ENCODE measurements around the gene C6orf136. TPM values are rescaled to one million over a fixed set of nuclear protein-coding genes. Genes with fewer than 3 reads are reported as not detected.

Gene C6orf136
- total and polyA plus RNA-seq, 10 of the 15 experiments (the other 5 are each of a cell fraction or from before 2014, with no cell fraction given), result 5.2 to 24.1 (median 14.9) TPM

GRCh38 chr6:30640481-30640880 is 6.5 kb upstream of the C6orf136 start:
- Histone ChIP-seq H3K9ac (ENCODE audit: control insufficient read depth, insufficient read depth, low read length) (no peak overlapping the region), H3K4me3 (no peak overlapping the region), H2AFZ (ENCODE audit: control insufficient read depth, low read depth, low read length) (no peak overlapping the region), H4K20me1 (ENCODE audit: control insufficient read depth, insufficient read depth) (no peaks in the 10 kb centered on the region), H3K4me1 (ENCODE audit: control insufficient read depth, insufficient read depth, low read length) (no peaks in the 10 kb centered on the region), H3K9me3 (replicated peaks; ENCODE audit: control insufficient read depth, insufficient read depth, low read length) (no peaks in the 10 kb centered on the region), H3K36me3 (ENCODE audit: control insufficient read depth in 2 of 2, insufficient read depth in 2 of 2, low read length in 1 of 2) (peaks cover 0 to 7% of the 10 kb centered on the region in 2 experiments; a peak in 2 of 4 replicates), H3K4me2 (ENCODE audit: control insufficient read depth, insufficient read depth) (no peak overlapping the region), H3K27me3 (replicated peaks in 1 of 2; ENCODE audit: control insufficient read depth in 2 of 2, insufficient read depth in 2 of 2, low read length in 1 of 2) (no peaks in the 10 kb centered on the region), H3K27ac (ENCODE audit: control insufficient read depth, insufficient read depth) (no peak overlapping the region), H3K79me2 (ENCODE audit: control insufficient read depth, insufficient read depth, low read length) (no peaks in the 10 kb centered on the region)
- intact Hi-C loops (cut with micrococcal nuclease; ENCODE audit: unreplicated experiment) (no loop called here), in situ Hi-C loops (cut with MboI) (no loop called here)
- BruUV-seq (replicated peaks), result no TSS peak
- ChIA-PET CTCF (interaction anchor here (1.0 to 1.1 kb wide), 2 partner anchors 99 to 157 kb away, joined by 3 to 7 read pairs; no protein-coding TSS in a partner anchor), SMC1A (ENCODE audit: uncharacterized antibody, unreplicated experiment) (no interaction called here), RAD21 (ENCODE audit: unreplicated experiment) (no interaction called here), POLR2A (interaction anchor here (0.5 to 1.0 kb wide), 4 partner anchors 11 to 48 kb away, joined by 3 to 4 read pairs (median 4); partner anchors contain the start of gene MRPS18B)
- FAIRE-seq, result no peak
- WGBS (ENCODE audit: insufficient coverage, insufficient replicate concordance, low lambda C conversion rate, missing lambda C conversion rate), result 88% methylated on average over 10 of the region's 10 CpGs
- no peak for TF ChIP-seq NFIC (IDR thresholded peaks at IDR 0.05; ENCODE audit: low read depth, low read length)
- peak in 1 of 3 experiments; percentile 5; a peak in 1 of 6 replicates for TF ChIP-seq CTCF (IDR thresholded peaks at IDR 0.05 in 2 of 3, conservative IDR thresholded peaks at IDR 0.05 in 1 of 3; ENCODE audit: control insufficient read depth in 2 of 3, extremely low read depth in 1 of 3, insufficient read depth in 1 of 3, low read depth in 3 of 3, low read length in 3 of 3)
- ATAC-seq, result peak; percentile 34; the same call in 1 of the 3 replicates
- DNase-seq (ENCODE audit: low read depth, low spot score), result no peak

- no peaks in the 10 kb centered on the region for H3K4me1 ChIP-seq (ENCODE audit: control insufficient read depth, insufficient read depth, low read length)
- no peak overlapping the region for H2AFZ ChIP-seq (ENCODE audit: control insufficient read depth, low read depth, low read length)
- in situ Hi-C loops (cut with MboI) (no loop called here), intact Hi-C loops (cut with micrococcal nuclease; ENCODE audit: unreplicated experiment) (no loop called here)
- H3K4me2 ChIP-seq (ENCODE audit: control insufficient read depth, insufficient read depth), result no peak overlapping the region
- ChIA-PET CTCF (interaction anchor here (0.8 to 1.5 kb wide), 5 partner anchors 90 to 187 kb away, joined by 3 to 7 read pairs (median 4); no protein-coding TSS in a partner anchor), SMC1A (ENCODE audit: uncharacterized antibody, unreplicated experiment) (interaction anchor here (1.7 kb wide), 1 partner anchor 96 kb away, joined by 4 read pairs; no protein-coding TSS in a partner anchor), RAD21 (ENCODE audit: unreplicated experiment) (no interaction called here), POLR2A (interaction anchor here (0.5 to 1.0 kb wide), 6 partner anchors 9 to 47 kb away, joined by 3 to 5 read pairs (median 4); partner anchors contain the start of gene MRPS18B)
- H3K27ac ChIP-seq (ENCODE audit: control insufficient read depth, insufficient read depth), result no peak overlapping the region
- WGBS (ENCODE audit: insufficient coverage, insufficient replicate concordance, low lambda C conversion rate, missing lambda C conversion rate), result 93% methylated on average over 1 of the region's 1 CpG
- H3K79me2 ChIP-seq (ENCODE audit: control insufficient read depth, insufficient read depth, low read length), result no peaks in the 10 kb centered on the region
- no peak overlapping the region for H3K4me3 ChIP-seq
- no peaks in the 10 kb centered on the region for H3K27me3 ChIP-seq (replicated peaks in 1 of 2; ENCODE audit: control insufficient read depth in 2 of 2, insufficient read depth in 2 of 2, low read length in 1 of 2)
- FAIRE-seq, result no peak
- H3K9ac ChIP-seq (ENCODE audit: control insufficient read depth, insufficient read depth, low read length), result no peak overlapping the region
- ATAC-seq, result no peak
- no TSS peak for BruUV-seq (replicated peaks)
- H3K9me3 ChIP-seq (replicated peaks; ENCODE audit: control insufficient read depth, insufficient read depth, low read length), result no peaks in the 10 kb centered on the region
- H3K36me3 ChIP-seq (ENCODE audit: control insufficient read depth in 2 of 2, insufficient read depth in 2 of 2, low read length in 1 of 2), result peaks cover 0 to 7% of the 10 kb centered on the region in 2 experiments; a peak in 2 of 4 replicates
- no peaks in the 10 kb centered on the region for H4K20me1 ChIP-seq (ENCODE audit: control insufficient read depth, insufficient read depth)
- DNase-seq (ENCODE audit: low read depth, low spot score), result no peak
- TF ChIP-seq RAD21 (IDR thresholded peaks at IDR 0.05; ENCODE audit: insufficient read depth, low read depth, low read length) (no peak), SREBF2 (IDR thresholded peaks at IDR 0.05; ENCODE audit: low read length) (no peak), BRCA1 (IDR thresholded peaks at IDR 0.05; ENCODE audit: low read depth, low read length) (no peak), MYC (IDR thresholded peaks at IDR 0.05; ENCODE audit: insufficient read depth, insufficient read length, insufficient replicate concordance, low read length, severe bottlenecking) (no peak), HDAC6 (IDR thresholded peaks at IDR 0.05; ENCODE audit: unreplicated experiment) (no peak), MEF2B (IDR thresholded peaks at IDR 0.05; ENCODE audit: partially characterized antibody, poor library complexity, severe bottlenecking) (no peak), IRF4 (IDR thresholded peaks at IDR 0.05; ENCODE audit: low read depth, low read length) (no peak), CTCF (IDR thresholded peaks at IDR 0.05 in 2 of 3, conservative IDR thresholded peaks at IDR 0.05 in 1 of 3; ENCODE audit: control insufficient read depth in 2 of 3, extremely low read depth in 1 of 3, insufficient read depth in 1 of 3, low read depth in 3 of 3, low read length in 3 of 3) (no peak), SUPT20H (IDR thresholded peaks at IDR 0.05; ENCODE audit: borderline replicate concordance, control insufficient read depth, low read depth, low read length) (no peak), BMI1 (IDR thresholded peaks at IDR 0.05; ENCODE audit: borderline replicate concordance) (no peak)
These were observed 5.9 kb upstream of the C6orf136 start for GRCh38 chr6:30641048-30641447.
